ENCODE data around the gene SPTB.

The SPTB gene

DNA sequence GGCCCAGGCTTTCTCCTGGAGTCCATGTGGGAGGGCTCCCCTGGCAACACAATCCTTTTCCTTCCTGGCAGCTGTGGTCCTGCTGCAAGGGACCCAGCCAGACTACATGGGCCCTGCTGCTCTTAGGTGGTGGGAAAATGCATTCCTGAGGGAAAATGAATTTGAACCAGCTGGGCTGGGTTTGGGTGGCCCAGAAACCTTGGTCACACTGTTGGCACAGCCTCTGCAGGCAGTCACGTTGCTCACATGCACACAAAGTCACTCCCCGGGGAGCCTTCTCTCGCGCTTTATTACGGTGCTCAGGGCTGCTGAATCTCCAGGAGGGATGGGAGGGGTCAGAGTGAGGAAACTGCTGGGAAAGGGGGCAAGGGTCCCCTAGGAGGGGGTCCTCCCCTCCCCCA, 158.3 kb downstream of the SPTB start:
- DNase-seq (ENCODE audit: low read depth) = no peak
- TF ChIP-seq, protein P1, sequence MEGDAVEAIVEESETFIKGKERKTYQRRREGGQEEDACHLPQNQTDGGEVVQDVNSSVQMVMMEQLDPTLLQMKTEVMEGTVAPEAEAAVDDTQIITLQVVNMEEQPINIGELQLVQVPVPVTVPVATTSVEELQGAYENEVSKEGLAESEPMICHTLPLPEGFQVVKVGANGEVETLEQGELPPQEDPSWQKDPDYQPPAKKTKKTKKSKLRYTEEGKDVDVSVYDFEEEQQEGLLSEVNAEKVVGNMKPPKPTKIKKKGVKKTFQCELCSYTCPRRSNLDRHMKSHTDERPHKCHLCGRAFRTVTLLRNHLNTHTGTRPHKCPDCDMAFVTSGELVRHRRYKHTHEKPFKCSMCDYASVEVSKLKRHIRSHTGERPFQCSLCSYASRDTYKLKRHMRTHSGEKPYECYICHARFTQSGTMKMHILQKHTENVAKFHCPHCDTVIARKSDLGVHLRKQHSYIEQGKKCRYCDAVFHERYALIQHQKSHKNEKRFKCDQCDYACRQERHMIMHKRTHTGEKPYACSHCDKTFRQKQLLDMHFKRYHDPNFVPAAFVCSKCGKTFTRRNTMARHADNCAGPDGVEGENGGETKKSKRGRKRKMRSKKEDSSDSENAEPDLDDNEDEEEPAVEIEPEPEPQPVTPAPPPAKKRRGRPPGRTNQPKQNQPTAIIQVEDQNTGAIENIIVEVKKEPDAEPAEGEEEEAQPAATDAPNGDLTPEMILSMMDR (IDR thresholded peaks at IDR 0.05; ENCODE audit: low read depth, low read length, missing control alignments) = no peak
- no peak overlapping the region for H3K4me3 ChIP-seq (ENCODE audit: low read depth, low read length)

DNA sequence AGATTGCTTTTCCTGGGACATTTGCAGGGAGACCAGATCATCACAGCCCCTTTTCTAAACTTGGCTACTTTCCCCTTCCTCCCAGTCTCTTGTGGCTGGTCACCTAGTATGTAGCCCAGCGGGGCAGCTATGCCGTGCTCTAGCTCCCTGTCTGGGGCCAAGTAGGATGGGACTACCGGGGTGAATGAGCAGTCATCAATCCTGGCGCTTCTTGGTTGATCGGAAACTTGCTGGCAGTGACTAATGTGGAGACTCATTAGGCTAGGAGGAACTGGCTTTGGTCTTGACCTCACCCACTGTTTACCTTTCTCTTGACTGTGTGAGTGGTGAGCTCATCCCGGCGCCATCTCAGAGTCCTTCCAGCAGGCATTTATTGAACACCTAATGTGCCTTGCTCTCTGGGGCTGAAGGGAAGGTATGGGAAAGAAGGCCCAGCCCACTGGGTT, 159.6 kb downstream of the SPTB start:
- TF ChIP-seq, protein P1 (IDR thresholded peaks at IDR 0.05; ENCODE audit: low read depth, low read length, missing control alignments) = no peak
- H3K4me3 ChIP-seq (ENCODE audit: low read depth, low read length) = no peak overlapping the region
- no peak for DNase-seq (ENCODE audit: low read depth)

DNA sequence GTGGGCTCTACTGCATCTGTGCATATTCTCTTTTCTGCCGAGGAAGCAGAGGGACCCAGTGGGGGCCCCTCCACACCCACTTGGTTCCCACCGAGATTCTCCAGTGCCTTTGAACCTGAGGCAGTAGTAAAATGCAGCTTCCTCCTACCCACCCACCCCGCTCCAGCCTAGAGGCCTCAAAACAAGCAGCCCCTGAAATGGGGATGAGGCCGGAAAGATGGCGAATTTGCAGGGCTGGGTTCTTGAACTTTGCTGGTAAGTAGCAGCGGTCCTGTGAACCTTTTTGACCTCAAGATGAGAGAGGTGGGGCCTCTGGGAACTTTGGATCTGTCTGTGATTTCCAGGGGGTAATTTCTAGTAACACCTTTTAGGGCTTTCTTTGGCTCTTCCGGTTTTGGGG, 160.1 kb downstream of the SPTB start:
- H3K4me3 ChIP-seq (ENCODE audit: low read depth, low read length) = no peak overlapping the region
- TF ChIP-seq, protein P1 (IDR thresholded peaks at IDR 0.05; ENCODE audit: low read depth, low read length, missing control alignments) = no peak
- DNase-seq (ENCODE audit: low read depth) = no peak

DNA sequence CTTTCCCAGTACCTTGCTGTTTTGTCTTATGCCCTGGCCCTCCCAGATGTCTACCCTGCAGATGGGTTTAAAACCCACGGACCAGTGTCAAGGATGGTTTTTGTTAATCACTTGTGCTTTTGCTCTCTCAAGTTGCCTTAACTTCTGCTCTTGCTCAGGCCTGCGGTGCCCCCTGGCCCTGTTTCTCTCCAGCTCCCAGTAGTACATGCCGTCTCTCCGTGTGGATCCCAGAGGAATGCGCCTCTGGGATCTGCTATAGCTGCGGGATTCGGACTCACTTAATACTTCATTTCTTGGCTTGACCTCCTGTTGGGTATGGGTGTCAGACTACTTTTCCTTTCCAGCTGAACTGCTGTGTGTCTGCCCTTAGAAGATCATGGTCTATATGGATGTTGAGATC, 160.9 kb downstream of the SPTB start:
- TF ChIP-seq, protein P1 (IDR thresholded peaks at IDR 0.05; ENCODE audit: low read depth, low read length, missing control alignments) = no peak
- no peak for DNase-seq (ENCODE audit: low read depth)
- no peak overlapping the region for H3K4me3 ChIP-seq (ENCODE audit: low read depth, low read length)

DNA sequence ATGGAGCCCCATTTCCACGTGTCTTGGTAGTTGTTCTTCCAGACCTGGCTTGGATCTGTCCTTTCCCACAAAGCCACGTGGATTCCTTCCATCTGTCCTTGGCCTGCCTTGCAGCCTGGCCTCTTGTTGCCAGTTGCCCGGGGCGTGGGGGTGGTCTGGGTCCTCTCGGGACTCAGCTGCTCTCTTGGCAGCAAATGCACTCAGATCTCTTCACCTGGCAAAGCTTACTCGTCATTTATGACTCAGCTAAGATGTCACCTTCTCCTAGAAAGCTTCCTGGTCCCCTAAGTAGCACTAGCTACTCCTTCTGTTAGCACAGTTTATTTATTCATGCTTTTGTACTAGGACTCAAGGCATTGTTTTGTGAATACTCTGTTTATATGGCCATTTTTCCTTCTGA, 161.8 kb downstream of the SPTB start:
- DNase-seq (ENCODE audit: low read depth) = no peak

DNA sequence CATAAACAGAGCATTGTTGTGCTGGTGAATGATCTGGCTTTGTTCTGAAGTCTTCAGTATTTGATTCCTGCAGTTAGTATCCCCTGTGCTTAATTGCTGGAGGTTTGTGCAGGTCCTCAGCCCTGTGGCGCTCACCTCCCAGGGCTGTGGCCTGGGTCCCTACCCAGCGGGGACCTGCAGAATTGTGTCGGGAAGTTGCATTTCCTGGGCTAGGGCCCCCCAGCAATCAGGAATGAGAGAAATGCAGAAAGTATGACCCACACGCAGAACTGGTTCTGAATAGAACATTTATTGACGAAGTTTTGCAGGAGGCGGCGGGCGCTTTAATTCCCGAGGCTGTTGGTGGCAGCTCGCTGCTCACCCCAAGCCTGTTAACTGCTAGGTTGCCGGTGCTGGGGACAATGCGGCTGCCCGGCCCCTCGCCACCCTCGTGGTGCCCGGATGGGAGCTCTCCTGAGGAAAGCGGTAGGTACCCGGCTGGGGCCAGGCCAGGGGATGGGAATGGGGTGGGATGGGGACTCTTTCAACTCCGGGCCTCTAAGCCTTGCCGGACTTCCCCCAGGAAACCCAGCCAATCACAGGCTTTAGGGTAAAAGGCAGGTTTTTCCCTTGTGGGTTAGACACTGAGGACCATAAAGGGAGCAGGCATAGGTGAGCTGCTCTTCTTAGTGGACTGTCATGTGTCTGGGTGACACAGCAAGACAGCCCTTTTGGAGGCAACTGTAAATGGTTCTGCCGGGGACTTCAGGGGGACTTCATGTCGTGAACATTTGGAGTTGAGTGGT, 163.9 kb downstream of the SPTB start:
- H3K4me3 ChIP-seq (ENCODE audit: low read depth, low read length) = no peak overlapping the region
- DNase-seq (ENCODE audit: low read depth) = no peak
- TF ChIP-seq, protein P1 (IDR thresholded peaks at IDR 0.05; ENCODE audit: low read depth, low read length, missing control alignments) = no peak

More for the DNA sequence above, 161.8 kb downstream of the SPTB start:
- TF ChIP-seq, protein P1 (IDR thresholded peaks at IDR 0.05; ENCODE audit: low read depth, low read length, missing control alignments) = no peak
- H3K4me3 ChIP-seq (ENCODE audit: low read depth, low read length) = no peak overlapping the region

DNA sequence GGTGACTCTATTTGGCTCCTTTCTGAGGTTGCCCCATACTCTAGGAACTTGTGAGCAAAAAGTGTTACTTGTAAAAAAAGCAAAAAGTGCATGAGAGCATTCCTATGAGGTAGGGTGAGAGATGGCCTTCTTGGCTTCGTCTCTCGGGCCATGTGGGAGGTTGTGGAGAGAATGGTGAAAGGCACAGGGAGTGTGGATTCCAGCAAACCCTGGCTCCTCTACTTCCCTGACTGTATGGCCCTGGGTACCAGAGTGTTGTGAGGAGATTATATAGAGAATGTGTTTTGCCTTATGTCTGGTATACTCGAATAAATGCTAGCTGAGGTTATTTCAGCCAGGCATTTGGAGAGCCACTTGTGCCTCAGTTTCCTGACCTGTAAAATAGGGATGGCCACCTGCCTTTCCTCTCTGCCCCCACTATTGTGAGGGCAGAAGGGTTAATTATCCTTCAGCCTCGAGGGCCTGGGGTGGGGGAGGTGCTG, 164.5 kb downstream of the SPTB start:
- H3K4me3 ChIP-seq (ENCODE audit: low read depth, low read length) = no peak overlapping the region
- DNase-seq (ENCODE audit: low read depth) = no peak
- TF ChIP-seq, protein P1 (IDR thresholded peaks at IDR 0.05; ENCODE audit: low read depth, low read length, missing control alignments) = no peak
